HEK293 (cell line): ENCODE results near the gene STK40.

Experiments used
- CTCF ChIA-PET: fragments of 350-600 bp; formaldehyde crosslinking; extraction: SDS; loops from one replicate; lab custom pipeline; 2021; ENCODE audit warnings: antibody characterized with exemption; lab: Yijun Ruan, JAX
- POLR2A ChIA-PET: fragments of 300-600 bp; formaldehyde crosslinking; extraction: SDS; loops from one replicate; lab custom pipeline; 2020; ENCODE audit warnings: antibody characterized with exemption, inconsistent platforms; lab: Yijun Ruan, JAX
- H3K27ac ChIP-seq: fragments of 200-500 bp; sonication (Bioruptor generic); 2 replicates; pipeline ENCODE4 v1.5.1; 2014; ENCODE audit warnings: low read depth, low read length, control low read depth, inconsistent platforms; ENCODE audit errors: extremely low read depth
- H3K36me3 ChIP-seq, 2 experiments: fragments of 200-500 bp in 1 of 2; sonication (Bioruptor generic) in 1 of 2; 1 replicate in 1 of 2; 2 replicates in 1 of 2; pipeline ENCODE4 v1.5.1; 2014 to 2017; ENCODE audit warnings: inconsistent platforms in 2 of 2, low read length in 2 of 2; ENCODE audit not compliant: control insufficient read depth in 2 of 2, insufficient read depth in 1 of 2
- H3K4me1 ChIP-seq: fragments of 200-500 bp; sonication (Bioruptor generic); 2 replicates; pipeline ENCODE4 v1.5.1; 2014; ENCODE audit warnings: mild to moderate bottlenecking, low read length, inconsistent platforms; ENCODE audit not compliant: control insufficient read depth, insufficient read depth
- H3K4me3 ChIP-seq: 2 replicates; pipeline ENCODE4 v1.5.1; 2011; ENCODE audit warnings: low read depth, mild to moderate bottlenecking, control low read depth, low read length, moderate library complexity
- H3K9me3 ChIP-seq: fragments of 200-500 bp; sonication (Bioruptor generic); 2 replicates; pipeline ENCODE4 v1.5.1; 2014; ENCODE audit warnings: low read depth, low read length, inconsistent platforms; ENCODE audit not compliant: control insufficient read depth, insufficient read depth
- KLF17 ChIP-seq: fragments of 450-650 bp; formaldehyde crosslinking; IDR thresholded peaks from 2 replicates; pipeline ENCODE4 v1.5.1; 2016; ENCODE audit warnings: missing biosample characterization, missing genetic modification characterization
- KLF7 ChIP-seq: fragments of 450-650 bp; formaldehyde crosslinking; IDR thresholded peaks from 2 replicates; pipeline ENCODE4 v1.5.1; 2016; ENCODE audit warnings: missing biosample characterization, missing genetic modification characterization, borderline replicate concordance
- MYNN ChIP-seq: fragments of 450-650 bp; formaldehyde crosslinking; IDR thresholded peaks from 2 replicates; pipeline ENCODE4 v1.5.1; 2016; ENCODE audit warnings: missing biosample characterization, missing genetic modification characterization, borderline replicate concordance
- SCRT2 ChIP-seq: fragments of 450-650 bp; formaldehyde crosslinking; IDR thresholded peaks from 2 replicates; pipeline ENCODE4 v1.5.1; 2016; ENCODE audit warnings: missing biosample characterization, missing genetic modification characterization
- SP3 ChIP-seq: fragments of 450-650 bp; formaldehyde crosslinking; IDR thresholded peaks from 2 replicates; pipeline ENCODE4 v1.5.1; 2016; ENCODE audit warnings: missing biosample characterization, missing genetic modification characterization
- ZNF138 ChIP-seq: fragments of 450-650 bp; formaldehyde crosslinking; IDR thresholded peaks from 2 replicates; pipeline ENCODE4 v1.5.1; 2016; ENCODE audit warnings: missing biosample characterization, missing genetic modification characterization, borderline replicate concordance
- ZNF157 ChIP-seq: fragments of 450-650 bp; formaldehyde crosslinking; IDR thresholded peaks from 2 replicates; pipeline ENCODE4 v1.5.1; 2016; ENCODE audit warnings: missing biosample characterization, missing genetic modification characterization
- ZNF16 ChIP-seq: fragments of 450-650 bp; formaldehyde crosslinking; IDR thresholded peaks from 2 replicates; pipeline ENCODE4 v1.5.1; 2016; ENCODE audit warnings: low read depth, missing biosample characterization, missing genetic modification characterization
- ZNF2 ChIP-seq: fragments of 450-650 bp; formaldehyde crosslinking; IDR thresholded peaks from 2 replicates; pipeline ENCODE4 v1.5.1; 2016; ENCODE audit warnings: missing biosample characterization, missing genetic modification characterization
- ZNF488 ChIP-seq: fragments of 450-650 bp; formaldehyde crosslinking; IDR thresholded peaks from 2 replicates; pipeline ENCODE4 v1.5.1; 2016; ENCODE audit warnings: missing biosample characterization, missing genetic modification characterization
- ZNF510 ChIP-seq: fragments of 450-650 bp; formaldehyde crosslinking; IDR thresholded peaks from 2 replicates; pipeline ENCODE4 v1.5.1; 2018; ENCODE audit warnings: mild to moderate bottlenecking, missing genetic modification characterization, missing biosample characterization; ENCODE audit not compliant: insufficient replicate concordance
- ZNF549 ChIP-seq: fragments of 450-650 bp; IDR thresholded peaks from 2 replicates; pipeline ENCODE4 v1.5.1; 2018; ENCODE audit warnings: missing biosample characterization, missing genetic modification characterization, mild to moderate bottlenecking, inconsistent platforms, moderate library complexity
- ZNF660 ChIP-seq: fragments of 450-650 bp; IDR thresholded peaks from 2 replicates; pipeline ENCODE4 v1.5.1; 2018; ENCODE audit warnings: missing biosample characterization, mild to moderate bottlenecking, missing genetic modification characterization
- TF ChIP-seq, protein P1 (sequence below): fragments of 450-650 bp; formaldehyde crosslinking; IDR thresholded peaks from 2 replicates; pipeline ENCODE4 v1.5.1; 2017; ENCODE audit warnings: missing biosample characterization, missing genetic modification characterization
- TF ChIP-seq, protein P2 (sequence below): fragments of 450-650 bp; formaldehyde crosslinking; IDR thresholded peaks from 2 replicates; pipeline ENCODE4 v1.5.1; 2017; ENCODE audit warnings: missing biosample characterization, missing genetic modification characterization

STK40 gene

GRCh38 chr1:36359383-36359782 lies 26.3 kb downstream of the STK40 start:
- ChIA-PET CTCF (interaction anchor here (1.4 kb wide), 1 partner anchor 10 kb away, joined by 4 read pairs; no protein-coding TSS in a partner anchor), POLR2A (no interaction called here)
- H3K27ac ChIP-seq, result no peak overlapping the region
- H3K9me3 ChIP-seq, result no peaks in the 10 kb centered on the region
- H3K36me3 ChIP-seq, result peaks cover 0 to 77% of the 10 kb centered on the region in 2 experiments; a peak in 2 of 3 replicates
- no peaks in the 10 kb centered on the region for H3K4me1 ChIP-seq
- H3K4me3 ChIP-seq, result no peak overlapping the region
- TF ChIP-seq ZNF488 (no peak), SCRT2 (tag by site-specific recombination) (peak; percentile 59)

DNA sequence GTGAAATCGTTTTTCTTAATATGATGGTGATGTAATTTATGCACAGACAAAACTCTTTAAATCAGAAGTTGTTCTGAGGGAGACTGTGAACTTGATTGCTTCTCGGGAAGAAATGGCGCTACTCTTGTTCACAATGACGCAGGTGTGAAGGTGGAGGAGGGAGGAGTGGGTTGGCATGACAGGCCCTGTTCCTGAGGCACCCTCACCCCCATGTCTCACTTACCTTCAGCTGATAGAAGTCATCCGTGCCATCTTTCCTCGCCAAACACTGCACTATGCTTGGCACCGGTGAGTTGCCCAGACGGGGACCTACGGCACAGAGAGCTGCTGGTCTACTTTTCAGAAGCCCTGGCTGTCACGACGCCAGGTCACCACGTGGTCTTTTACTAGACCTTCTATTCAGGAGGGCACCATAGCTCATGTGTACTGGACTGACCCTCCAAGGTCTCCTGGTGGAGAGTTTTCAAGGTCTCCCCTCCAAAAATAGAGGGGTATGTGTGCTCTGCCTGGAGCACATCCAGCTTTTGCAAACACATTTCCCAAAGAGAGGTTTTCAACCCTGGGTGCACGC lies 27.1 kb downstream of the STK40 start:
- H3K4me1 ChIP-seq, result no peaks in the 10 kb centered on the region
- POLR2A ChIA-PET, result no interaction called here
- H3K4me3 ChIP-seq, result no peak overlapping the region
- no peaks in the 10 kb centered on the region for H3K9me3 ChIP-seq
- H3K27ac ChIP-seq, result no peak overlapping the region
- CTCF ChIA-PET, result no interaction called here
- H3K36me3 ChIP-seq, result peaks cover 0 to 84% of the 10 kb centered on the region in 2 experiments; a peak in 2 of 3 replicates
- TF ChIP-seq ZNF510 (no peak), KLF7 (tag by site-specific recombination) (no peak), ZNF660 (no peak), ZNF16 (no peak), ZNF2 (tag by site-specific recombination) (no peak), KLF17 (no peak), ZNF138 (no peak)
- TF ChIP-seq, protein P1, sequence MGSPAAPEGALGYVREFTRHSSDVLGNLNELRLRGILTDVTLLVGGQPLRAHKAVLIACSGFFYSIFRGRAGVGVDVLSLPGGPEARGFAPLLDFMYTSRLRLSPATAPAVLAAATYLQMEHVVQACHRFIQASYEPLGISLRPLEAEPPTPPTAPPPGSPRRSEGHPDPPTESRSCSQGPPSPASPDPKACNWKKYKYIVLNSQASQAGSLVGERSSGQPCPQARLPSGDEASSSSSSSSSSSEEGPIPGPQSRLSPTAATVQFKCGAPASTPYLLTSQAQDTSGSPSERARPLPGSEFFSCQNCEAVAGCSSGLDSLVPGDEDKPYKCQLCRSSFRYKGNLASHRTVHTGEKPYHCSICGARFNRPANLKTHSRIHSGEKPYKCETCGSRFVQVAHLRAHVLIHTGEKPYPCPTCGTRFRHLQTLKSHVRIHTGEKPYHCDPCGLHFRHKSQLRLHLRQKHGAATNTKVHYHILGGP (tag by site-specific recombination), result no peak
- TF ChIP-seq, protein P2, sequence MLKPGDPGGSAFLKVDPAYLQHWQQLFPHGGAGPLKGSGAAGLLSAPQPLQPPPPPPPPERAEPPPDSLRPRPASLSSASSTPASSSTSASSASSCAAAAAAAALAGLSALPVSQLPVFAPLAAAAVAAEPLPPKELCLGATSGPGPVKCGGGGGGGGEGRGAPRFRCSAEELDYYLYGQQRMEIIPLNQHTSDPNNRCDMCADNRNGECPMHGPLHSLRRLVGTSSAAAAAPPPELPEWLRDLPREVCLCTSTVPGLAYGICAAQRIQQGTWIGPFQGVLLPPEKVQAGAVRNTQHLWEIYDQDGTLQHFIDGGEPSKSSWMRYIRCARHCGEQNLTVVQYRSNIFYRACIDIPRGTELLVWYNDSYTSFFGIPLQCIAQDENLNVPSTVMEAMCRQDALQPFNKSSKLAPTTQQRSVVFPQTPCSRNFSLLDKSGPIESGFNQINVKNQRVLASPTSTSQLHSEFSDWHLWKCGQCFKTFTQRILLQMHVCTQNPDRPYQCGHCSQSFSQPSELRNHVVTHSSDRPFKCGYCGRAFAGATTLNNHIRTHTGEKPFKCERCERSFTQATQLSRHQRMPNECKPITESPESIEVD (tag by site-specific recombination), result no peak

GRCh38 chr1:36355811-36356210 lies 29.9 kb downstream of the STK40 start:
- ChIA-PET CTCF (interaction anchor here (0.5 to 0.6 kb wide), 3 partner anchors 13 to 506 kb away, joined by 3 read pairs; no protein-coding TSS in a partner anchor), POLR2A (no interaction called here)
- TF ChIP-seq SP3 (no peak), ZNF549 (tag by site-specific recombination) (no peak), MYNN (tag by site-specific recombination) (no peak), ZNF157 (tag by site-specific recombination) (no peak)
- Histone ChIP-seq H3K4me3 (no peak overlapping the region), H3K36me3 (peaks cover 0 to 93% of the 10 kb centered on the region in 2 experiments; a peak in 2 of 3 replicates), H3K4me1 (no peaks in the 10 kb centered on the region), H3K9me3 (no peaks in the 10 kb centered on the region), H3K27ac (no peak overlapping the region)
